SK-N-SH (cell line): ENCODE results near the gene EMX1.

Experiments
- CHD2 ChIP-seq: fragments of 150-350 bp; IDR thresholded peaks from 2 replicates; pipeline ENCODE4 v1.6.1; 2018; ENCODE audit warnings: low read length; ENCODE audit not compliant: partially characterized antibody
- CTCF ChIP-seq: fragments of 200-600 bp; sonication (generic); IDR thresholded peaks from 2 replicates; pipeline ENCODE4 v1.6.1; 2017; ENCODE audit warnings: antibody characterized with exemption, mild to moderate bottlenecking, moderate library complexity
- JUND ChIP-seq: IDR thresholded peaks from 2 replicates; pipeline ENCODE4 v1.4.0; 2012
- POLR2AphosphoS5 ChIP-seq: IDR thresholded peaks from 2 replicates; pipeline ENCODE4 v1.6.1; 2012; ENCODE audit warnings: low read depth, low read length

- TF ChIP-seq CHD2 (no peak), CTCF (no peak), JUND (no peak), POLR2AphosphoS5 (no peak)
These were observed 43.9 kb downstream of the EMX1 start for GRCh38 chr2:72961036-72961720.
